Small intestine (tissue), 7 donors: ENCODE results near the gene TADA2A. TPM values are rescaled to one million over a fixed set of nuclear protein-coding genes. Genes with fewer than 3 reads are reported as not detected.
A peak's percentile ranks its signal among the peaks of the same experiment; 100 is the strongest.

Experiments
- DNase-seq, 2 donors: peaks; one replicate each; pipeline versions ENCODE4 v3.0.0 to v3.0.0-alpha.2; 2013
- FAIRE-seq: peaks from 2 replicates; lab custom pipeline; 2012; peaks lifted over from hg19 to GRCh38; lab: Jason Lieb, UNC
- H3K27ac ChIP-seq, 3 donors: one replicate each; pipeline ENCODE4 v1.5.1; 2013; ENCODE audit warnings: low read length in 2 of 3, mild to moderate bottlenecking in 2 of 3, control low read depth in 1 of 3, inconsistent platforms in 1 of 3, low read depth in 1 of 3, moderate library complexity in 1 of 3
- H3K27me3 ChIP-seq, 3 donors: one replicate each; pipeline ENCODE4 v1.6.1; 2013; ENCODE audit warnings: low read length in 3 of 3, inconsistent platforms in 1 of 3; ENCODE audit not compliant: control insufficient read depth in 3 of 3, insufficient read depth in 3 of 3
- H3K36me3 ChIP-seq, 3 donors: one replicate each; pipeline ENCODE4 v1.6.1; 2013; ENCODE audit warnings: low read length in 3 of 3, inconsistent platforms in 1 of 3, low read depth in 1 of 3, mild to moderate bottlenecking in 1 of 3, moderate library complexity in 1 of 3; ENCODE audit not compliant: control insufficient read depth in 3 of 3, insufficient read depth in 2 of 3
- H3K4me1 ChIP-seq, 3 donors: one replicate each; pipeline ENCODE4 v1.6.1; 2013; ENCODE audit warnings: low read length in 2 of 3, inconsistent platforms in 1 of 3, low read depth in 1 of 3, mild to moderate bottlenecking in 1 of 3, moderate library complexity in 1 of 3; ENCODE audit not compliant: control insufficient read depth in 3 of 3, insufficient read depth in 2 of 3
- H3K4me3 ChIP-seq, 3 donors: one replicate each; pipeline ENCODE4 v1.5.1; 2013; ENCODE audit warnings: low read length in 3 of 3, control low read depth in 1 of 3, inconsistent platforms in 1 of 3, low read depth in 1 of 3, mild to moderate bottlenecking in 1 of 3, moderate library complexity in 1 of 3
- H3K9me3 ChIP-seq, 2 donors: one replicate each; pipeline ENCODE4 v1.6.1; 2013; ENCODE audit warnings: low read depth in 1 of 2, low read length in 1 of 2; ENCODE audit not compliant: control insufficient read depth in 2 of 2, insufficient read depth in 1 of 2
- WGBS, 3 donors: extraction: QIAGEN DNeasy Blood & Tissue Kit; methylation state at CpG; one replicate each; pipeline ENCODE4 v1.1.7; 2013; 5-methylcytosine and 5-hydroxymethylcytosine counted together
- polyA plus RNA-seq, 4 donors: library from polyadenylated mRNA; stranded (reverse) in 3 of 4; unstranded in 1 of 4; fragments of 200-250 nt in 3 of 4; fragments of 120-200 nt in 1 of 4; gene quantifications; one replicate each; pipeline versions ENCODE4 v1.2.1 to v1.2.3, GENCODE V29; 2013
- donor health status: healthy with polysubstance abuse.
- donor health status: control.
- donor health status: control.
- donor health status: Bipolar disorder and iron deficiency.
- donor health status: healthy.

TADA2A gene
- polyA plus RNA-seq, 4 donors: 7.4 to 20.8 (median 8.5) TPM

GRCh38 chr17:37519251-37519985 is 112.7 kb downstream of the TADA2A start:
- Histone ChIP-seq H3K4me3 (no peak overlapping the region), H3K27ac (no peak overlapping the region), H3K4me1 (no peaks in the 10 kb centered on the region), H3K27me3 (no peaks in the 10 kb centered on the region), H3K36me3 (peaks cover 3 to 64% (median 22%) of the 10 kb centered on the region in 3 donors), H3K9me3 (no peaks in the 10 kb centered on the region)
- FAIRE-seq (no peak), DNase-seq (no peak)
- 81 to 83% (median 83%) methylated on average over 5 of the region's 5 CpGs for WGBS, 3 donors

GRCh38 chr17:37520174-37520573 is 113.5 kb downstream of the TADA2A start:
- Histone ChIP-seq H3K9me3 (no peaks in the 10 kb centered on the region), H3K27me3 (no peaks in the 10 kb centered on the region), H3K36me3 (peaks cover 3 to 62% (median 20%) of the 10 kb centered on the region in 3 donors), H3K4me1 (no peaks in the 10 kb centered on the region), H3K4me3 (no peak overlapping the region), H3K27ac (no peak overlapping the region)
- 86 to 93% (median 91%) methylated on average over 8 of the region's 8 CpGs for WGBS, 3 donors
- DNase-seq (no peak), FAIRE-seq (no peak)

GRCh38 chr17:37521821-37522220 is 115.1 kb downstream of the TADA2A start:
- FAIRE-seq (no peak), DNase-seq (no peak)
- no peak overlapping the region for H3K4me3 ChIP-seq
- no peaks in the 10 kb centered on the region for H3K9me3 ChIP-seq
- peaks cover 3 to 61% (median 20%) of the 10 kb centered on the region in 3 donors for H3K36me3 ChIP-seq
- WGBS, 3 donors: 91 to 97% (median 96%) methylated on average over 5 of the region's 5 CpGs
- no peak overlapping the region for H3K27ac ChIP-seq
- no peaks in the 10 kb centered on the region for H3K27me3 ChIP-seq
- H3K4me1 ChIP-seq: no peaks in the 10 kb centered on the region

GRCh38 chr17:37523715-37524219 is 117.1 kb downstream of the TADA2A start:
- no peak for DNase-seq
- Histone ChIP-seq H3K27ac (no peak overlapping the region), H3K4me3 (no peak overlapping the region), H3K9me3 (no peaks in the 10 kb centered on the region), H3K4me1 (no peaks in the 10 kb centered on the region), H3K36me3 (peaks cover 3 to 47% (median 14%) of the 10 kb centered on the region in 3 donors), H3K27me3 (no peaks in the 10 kb centered on the region)
- FAIRE-seq: no peak
- WGBS, 3 donors: 83 to 94% (median 93%) methylated on average over 8 of the region's 8 CpGs

- peak; percentile 59 to 67 for DNase-seq
- 48 to 63% (median 60%) methylated on average over 5 of the region's 5 CpGs for WGBS, 3 donors
- Histone ChIP-seq H3K27ac (no peak overlapping the region), H3K4me1 (no peaks in the 10 kb centered on the region), H3K36me3 (peaks cover 3 to 32% (median 15%) of the 10 kb centered on the region in 3 donors), H3K4me3 (no peak overlapping the region), H3K9me3 (no peaks in the 10 kb centered on the region), H3K27me3 (no peaks in the 10 kb centered on the region)
- FAIRE-seq: no peak
Observed at GRCh38 chr17:37527249-37527851, 120.7 kb downstream of the TADA2A start.

Other genes with a start within 250 kb of the TADA2A start
- gene C17orf78, start 30.9 kb upstream of the TADA2A start, polyA plus RNA-seq: 10 to 100 TPM in 3 of 4 donors, 1 to 10 TPM in 1; 4.0 to 49.6 (median 26.8) TPM
- gene ACACA, start 50 bp upstream of the TADA2A start, polyA plus RNA-seq: 10 to 100 TPM in 3 of 4 donors, 1 to 10 TPM in 1; 7.0 to 30.0 (median 16.6) TPM
- 1 to 10 TPM; 1.6 to 4.8 (median 3.2) TPM for gene DUSP14, start 83.0 kb downstream of the TADA2A start, polyA plus RNA-seq
- gene SYNRG, start 202.5 kb downstream of the TADA2A start, polyA plus RNA-seq: 10 to 100 TPM in 1 of 4 donors, 1 to 10 TPM in 3; 7.6 to 35.8 (median 9.2) TPM
- gene DDX52, start 236.6 kb downstream of the TADA2A start, polyA plus RNA-seq: 10 to 100 TPM; 16.8 to 27.5 (median 17.6) TPM